ENCODE measurements around the gene JMJD1C. TPM values are rescaled to one million over a fixed set of nuclear protein-coding genes. Genes with fewer than 3 reads are reported as not detected.

JMJD1C gene
- total and polyA plus RNA-seq, 11 donors = 20.3 to 54.6 (median 34.1) TPM

DNA sequence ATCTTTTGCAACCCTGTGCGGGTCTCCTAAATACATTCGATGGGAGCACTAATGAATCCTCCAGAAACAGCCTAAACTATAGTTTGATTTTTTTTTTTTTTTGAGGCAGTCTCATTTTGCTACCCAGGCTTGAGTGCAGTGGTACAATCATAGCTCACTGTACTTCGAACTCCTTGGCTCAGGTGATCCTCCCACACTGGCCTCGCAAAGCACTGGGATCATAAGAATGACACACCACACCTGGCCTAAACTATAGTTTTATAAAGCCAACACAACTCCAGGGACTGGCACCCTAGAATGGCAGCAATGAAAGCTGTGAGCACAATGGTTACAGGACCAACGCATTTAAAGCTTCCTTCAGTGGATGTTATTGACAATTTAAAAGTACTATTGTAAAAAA, 14.5 kb upstream of the JMJD1C start:
- intact Hi-C loops (cut with DNase I) = no loop called here
- no peak overlapping the region for H3K4me3 ChIP-seq
- H3K9me3 ChIP-seq = peaks cover 0 to 4% (median 0%) of the 10 kb centered on the region in 12 donors
- H3K36me3 ChIP-seq = no peaks in the 10 kb centered on the region
- ATAC-seq (peak in 1 of 4 donors; percentile 16), DNase-seq (no peak)
- TF ChIP-seq, protein P1, sequence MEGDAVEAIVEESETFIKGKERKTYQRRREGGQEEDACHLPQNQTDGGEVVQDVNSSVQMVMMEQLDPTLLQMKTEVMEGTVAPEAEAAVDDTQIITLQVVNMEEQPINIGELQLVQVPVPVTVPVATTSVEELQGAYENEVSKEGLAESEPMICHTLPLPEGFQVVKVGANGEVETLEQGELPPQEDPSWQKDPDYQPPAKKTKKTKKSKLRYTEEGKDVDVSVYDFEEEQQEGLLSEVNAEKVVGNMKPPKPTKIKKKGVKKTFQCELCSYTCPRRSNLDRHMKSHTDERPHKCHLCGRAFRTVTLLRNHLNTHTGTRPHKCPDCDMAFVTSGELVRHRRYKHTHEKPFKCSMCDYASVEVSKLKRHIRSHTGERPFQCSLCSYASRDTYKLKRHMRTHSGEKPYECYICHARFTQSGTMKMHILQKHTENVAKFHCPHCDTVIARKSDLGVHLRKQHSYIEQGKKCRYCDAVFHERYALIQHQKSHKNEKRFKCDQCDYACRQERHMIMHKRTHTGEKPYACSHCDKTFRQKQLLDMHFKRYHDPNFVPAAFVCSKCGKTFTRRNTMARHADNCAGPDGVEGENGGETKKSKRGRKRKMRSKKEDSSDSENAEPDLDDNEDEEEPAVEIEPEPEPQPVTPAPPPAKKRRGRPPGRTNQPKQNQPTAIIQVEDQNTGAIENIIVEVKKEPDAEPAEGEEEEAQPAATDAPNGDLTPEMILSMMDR (IDR thresholded peaks at IDR 0.05) = no peak
- H3K27ac ChIP-seq = no peak overlapping the region
- 94 to 97% (median 96%) methylated on average over 5 of the region's 5 CpGs for WGBS, 4 donors
- H3K4me1 ChIP-seq = peaks cover 0 to 40% (median 15%) of the 10 kb centered on the region in 12 donors
- no peaks in the 10 kb centered on the region for H3K27me3 ChIP-seq

DNA sequence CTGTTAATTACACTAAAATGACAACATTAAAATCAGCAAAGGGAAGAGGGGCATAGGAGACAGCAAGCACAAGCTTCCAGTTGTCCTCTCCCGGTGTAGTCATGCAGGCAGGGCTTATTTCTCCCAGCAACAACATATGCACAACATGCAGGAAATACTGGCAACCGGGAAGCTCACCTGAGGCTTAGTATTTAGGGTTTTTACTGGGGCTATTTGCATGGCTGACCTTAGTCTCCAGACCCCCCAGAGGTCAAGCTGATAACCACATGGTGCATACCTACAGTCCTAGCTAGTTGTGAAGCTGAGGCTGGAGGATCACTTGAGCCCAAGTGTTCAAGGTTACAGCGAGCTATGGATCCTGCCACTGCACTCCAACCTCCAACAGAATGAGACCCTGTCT, 12.8 kb upstream of the JMJD1C start:
- Histone ChIP-seq H3K36me3 (no peaks in the 10 kb centered on the region), H3K27ac (no peak overlapping the region), H3K4me3 (no peak overlapping the region), H3K27me3 (no peaks in the 10 kb centered on the region), H3K4me1 (peaks cover 0 to 28% (median 11%) of the 10 kb centered on the region in 12 donors), H3K9me3 (peaks cover 0 to 4% (median 0%) of the 10 kb centered on the region in 12 donors)
- TF ChIP-seq, protein P1 (IDR thresholded peaks at IDR 0.05) = no peak
- no peak for TF ChIP-seq POLR2A (IDR thresholded peaks at IDR 0.05)
- ATAC-seq = peak in 1 of 4 donors; percentile 20
- intact Hi-C loops (cut with DNase I) = no loop called here
- no peak for DNase-seq
- WGBS, 4 donors = 66 to 71% (median 70%) methylated on average over 3 of the region's 3 CpGs

DNA sequence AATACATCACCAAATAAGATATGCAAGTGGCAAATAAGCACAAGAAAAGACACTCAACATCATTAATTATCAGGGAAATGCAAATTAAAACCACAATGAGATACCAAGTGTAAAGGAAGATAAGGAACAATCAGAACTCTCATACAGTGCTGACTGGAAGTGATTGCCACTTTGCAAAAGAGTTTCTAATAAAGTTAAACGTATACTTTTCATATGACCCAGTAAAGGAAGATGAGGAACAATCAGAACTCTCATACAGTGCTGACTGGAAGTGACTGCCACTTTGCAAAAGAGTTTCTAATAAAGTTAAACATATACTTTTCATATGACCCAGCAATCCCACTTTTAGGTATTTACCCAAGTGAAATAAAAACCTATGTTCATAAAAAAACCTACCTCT, 12.2 kb upstream of the JMJD1C start:
- no peak for TF ChIP-seq POLR2A (IDR thresholded peaks at IDR 0.05)
- TF ChIP-seq, protein P1 (IDR thresholded peaks at IDR 0.05) = no peak
- DNase-seq = no peak
- Histone ChIP-seq H3K27ac (no peak overlapping the region), H3K27me3 (no peaks in the 10 kb centered on the region), H3K36me3 (no peaks in the 10 kb centered on the region), H3K4me1 (peaks cover 0 to 28% (median 11%) of the 10 kb centered on the region in 12 donors), H3K4me3 (no peak overlapping the region), H3K9me3 (peaks cover 0 to 4% (median 0%) of the 10 kb centered on the region in 12 donors)
- no peak for ATAC-seq
- intact Hi-C loops (cut with DNase I) = no loop called here
- WGBS, 4 donors = 14 to 46% (median 36%) methylated on average over 1 of the region's 1 CpG

DNA sequence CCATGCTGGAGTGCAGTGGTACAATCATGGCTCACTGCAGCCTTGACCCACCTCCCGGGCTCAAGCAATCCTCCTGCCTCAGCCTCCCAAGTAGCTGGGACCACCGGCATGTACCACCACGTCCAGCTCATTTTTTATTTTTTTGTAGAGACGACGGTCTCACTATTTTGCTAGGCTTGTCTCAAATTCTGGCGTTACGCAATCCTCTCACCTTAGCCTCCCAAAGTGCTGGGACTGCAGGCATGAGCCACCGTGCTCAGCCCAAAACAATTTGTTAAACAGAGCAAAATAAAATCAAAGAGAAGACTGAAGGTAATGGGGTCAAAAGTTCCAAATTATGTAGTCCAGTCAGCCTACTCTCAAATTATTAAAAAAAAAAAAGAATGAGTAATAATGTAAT, 8.7 kb upstream of the JMJD1C start:
- H3K27ac ChIP-seq = no peak overlapping the region
- peaks cover 0 to 23% (median 8%) of the 10 kb centered on the region in 12 donors for H3K4me1 ChIP-seq
- no peak for DNase-seq
- no peak for ATAC-seq
- H3K27me3 ChIP-seq = no peaks in the 10 kb centered on the region
- WGBS, 4 donors = 95 to 98% (median 97%) methylated on average over 8 of the region's 8 CpGs
- TF ChIP-seq POLR2A (IDR thresholded peaks at IDR 0.05) = no peak
- TF ChIP-seq, protein P1 (IDR thresholded peaks at IDR 0.05) = no peak
- H3K4me3 ChIP-seq = no peak overlapping the region
- no peaks in the 10 kb centered on the region for H3K36me3 ChIP-seq
- intact Hi-C loops (cut with DNase I) = no loop called here
- H3K9me3 ChIP-seq = peaks cover 0 to 4% (median 0%) of the 10 kb centered on the region in 12 donors
